ENCODE measurements around the gene CROCC2.

Gene CROCC2

DNA sequence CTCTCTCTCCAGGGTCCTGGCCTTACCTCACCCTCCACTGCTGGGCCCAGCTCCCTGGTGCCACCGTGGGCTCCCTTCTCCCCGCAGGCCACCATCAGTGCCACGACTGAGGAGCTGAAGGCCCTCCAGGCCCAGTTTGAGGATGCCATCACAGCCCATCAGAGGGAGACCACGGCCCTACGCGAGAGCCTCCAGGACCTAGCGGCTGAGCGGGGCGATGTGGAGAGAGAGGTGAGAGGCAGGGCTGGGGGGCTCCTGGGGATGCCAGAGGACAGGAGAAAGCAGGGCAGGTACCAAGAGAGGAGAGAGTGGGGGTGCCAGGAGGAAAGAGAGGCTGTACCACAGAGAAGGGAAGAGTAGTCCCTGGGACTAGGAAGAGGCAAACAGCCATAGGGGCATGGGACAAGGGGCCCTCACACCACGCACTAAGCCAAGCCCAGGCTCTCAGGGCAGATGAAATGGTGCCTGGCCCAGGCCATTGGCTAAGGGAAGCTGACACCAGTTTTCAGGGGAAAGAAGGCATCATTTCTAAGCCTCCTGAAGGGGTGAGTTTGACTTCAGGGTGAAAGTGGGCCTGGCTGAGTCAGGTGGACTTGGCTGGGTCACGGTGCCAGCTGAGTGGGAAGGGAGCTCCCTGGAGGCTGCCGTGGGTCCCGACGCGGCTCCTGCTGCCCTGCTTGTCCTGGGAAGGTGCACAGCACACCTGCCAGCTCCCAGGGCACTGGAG is 53.2 kb downstream of the CROCC2 start:
- Histone ChIP-seq H3K4me3 (ENCODE audit: low read depth in 1 of 2, low read length in 2 of 2) (no peak overlapping the region), H3K9ac (ENCODE audit: low read depth, low read length) (no peak overlapping the region), H3K9me3 (ENCODE audit: insufficient read depth, low read length, severe bottlenecking) (no peaks in the 10 kb centered on the region), H3K27me3 (ENCODE audit: insufficient read depth, low read length, poor library complexity) (peaks cover 14% of the 10 kb centered on the region), H3K27ac (ENCODE audit: low read length) (no peak overlapping the region), H3K4me1 (ENCODE audit: insufficient read depth, low read length) (no peaks in the 10 kb centered on the region), H3K4me2 (ENCODE audit: insufficient read depth, low read length) (no peak overlapping the region), H3K79me2 (ENCODE audit: insufficient read depth, low read length) (no peaks in the 10 kb centered on the region), H3K36me3 (ENCODE audit: insufficient read depth, low read length) (no peaks in the 10 kb centered on the region), H4K20me1 (ENCODE audit: insufficient read depth, low read length) (0 out of 2 replicates have a peak, but pooled peaks cover 5% of the 10 kb centered on the region), H2AFZ (ENCODE audit: low read depth, low read length) (no peak overlapping the region)
- ATAC-seq (ENCODE audit: insufficient read depth, low read depth) (no peak), DNase-seq (peak; percentile 2)
- TF ChIP-seq, protein P1, sequence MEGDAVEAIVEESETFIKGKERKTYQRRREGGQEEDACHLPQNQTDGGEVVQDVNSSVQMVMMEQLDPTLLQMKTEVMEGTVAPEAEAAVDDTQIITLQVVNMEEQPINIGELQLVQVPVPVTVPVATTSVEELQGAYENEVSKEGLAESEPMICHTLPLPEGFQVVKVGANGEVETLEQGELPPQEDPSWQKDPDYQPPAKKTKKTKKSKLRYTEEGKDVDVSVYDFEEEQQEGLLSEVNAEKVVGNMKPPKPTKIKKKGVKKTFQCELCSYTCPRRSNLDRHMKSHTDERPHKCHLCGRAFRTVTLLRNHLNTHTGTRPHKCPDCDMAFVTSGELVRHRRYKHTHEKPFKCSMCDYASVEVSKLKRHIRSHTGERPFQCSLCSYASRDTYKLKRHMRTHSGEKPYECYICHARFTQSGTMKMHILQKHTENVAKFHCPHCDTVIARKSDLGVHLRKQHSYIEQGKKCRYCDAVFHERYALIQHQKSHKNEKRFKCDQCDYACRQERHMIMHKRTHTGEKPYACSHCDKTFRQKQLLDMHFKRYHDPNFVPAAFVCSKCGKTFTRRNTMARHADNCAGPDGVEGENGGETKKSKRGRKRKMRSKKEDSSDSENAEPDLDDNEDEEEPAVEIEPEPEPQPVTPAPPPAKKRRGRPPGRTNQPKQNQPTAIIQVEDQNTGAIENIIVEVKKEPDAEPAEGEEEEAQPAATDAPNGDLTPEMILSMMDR (IDR thresholded peaks at IDR 0.05; ENCODE audit: borderline replicate concordance, extremely low read depth, low read length, poor library complexity, severe bottlenecking), result no peak
- TF ChIP-seq EZH2 (IDR thresholded peaks at IDR 0.05; ENCODE audit: borderline replicate concordance, low read depth, low read length, severe bottlenecking), result no peak

DNA sequence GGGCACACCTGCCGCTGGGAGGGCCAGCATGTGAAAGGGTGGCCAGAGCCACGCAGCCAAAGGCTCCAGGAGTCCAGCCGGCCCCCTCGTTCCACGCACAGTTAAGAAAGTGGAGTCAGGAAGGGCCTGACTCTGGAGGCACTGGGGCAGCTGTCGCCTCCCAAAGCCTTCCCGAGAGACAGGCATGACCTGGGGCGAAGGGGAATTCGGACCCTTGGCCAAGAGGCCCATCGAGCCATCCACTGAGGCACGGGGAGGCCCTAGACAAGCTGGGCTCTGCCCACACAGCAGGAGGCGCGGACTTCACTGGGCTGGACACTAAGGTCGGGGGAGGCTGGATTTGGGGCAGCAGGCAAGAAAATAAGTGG is 53.8 kb downstream of the CROCC2 start:
- TF ChIP-seq, protein P1 (IDR thresholded peaks at IDR 0.05; ENCODE audit: borderline replicate concordance, extremely low read depth, low read length, poor library complexity, severe bottlenecking), result no peak
- TF ChIP-seq EZH2 (IDR thresholded peaks at IDR 0.05; ENCODE audit: borderline replicate concordance, low read depth, low read length, severe bottlenecking), result no peak
- Histone ChIP-seq H3K4me1 (ENCODE audit: insufficient read depth, low read length) (no peaks in the 10 kb centered on the region), H3K36me3 (ENCODE audit: insufficient read depth, low read length) (no peaks in the 10 kb centered on the region), H4K20me1 (ENCODE audit: insufficient read depth, low read length) (no peaks in the 10 kb centered on the region), H3K4me2 (ENCODE audit: insufficient read depth, low read length) (no peak overlapping the region), H3K27ac (ENCODE audit: low read length) (no peak overlapping the region), H2AFZ (ENCODE audit: low read depth, low read length) (no peak overlapping the region), H3K27me3 (ENCODE audit: insufficient read depth, low read length, poor library complexity) (peaks cover 9% of the 10 kb centered on the region), H3K9ac (ENCODE audit: low read depth, low read length) (no peak overlapping the region), H3K79me2 (ENCODE audit: insufficient read depth, low read length) (no peaks in the 10 kb centered on the region), H3K9me3 (ENCODE audit: insufficient read depth, low read length, severe bottlenecking) (no peaks in the 10 kb centered on the region), H3K4me3 (ENCODE audit: low read depth in 1 of 2, low read length in 2 of 2) (no peak overlapping the region)
- DNase-seq (peak; percentile 0), ATAC-seq (ENCODE audit: insufficient read depth, low read depth) (no peak)

DNA sequence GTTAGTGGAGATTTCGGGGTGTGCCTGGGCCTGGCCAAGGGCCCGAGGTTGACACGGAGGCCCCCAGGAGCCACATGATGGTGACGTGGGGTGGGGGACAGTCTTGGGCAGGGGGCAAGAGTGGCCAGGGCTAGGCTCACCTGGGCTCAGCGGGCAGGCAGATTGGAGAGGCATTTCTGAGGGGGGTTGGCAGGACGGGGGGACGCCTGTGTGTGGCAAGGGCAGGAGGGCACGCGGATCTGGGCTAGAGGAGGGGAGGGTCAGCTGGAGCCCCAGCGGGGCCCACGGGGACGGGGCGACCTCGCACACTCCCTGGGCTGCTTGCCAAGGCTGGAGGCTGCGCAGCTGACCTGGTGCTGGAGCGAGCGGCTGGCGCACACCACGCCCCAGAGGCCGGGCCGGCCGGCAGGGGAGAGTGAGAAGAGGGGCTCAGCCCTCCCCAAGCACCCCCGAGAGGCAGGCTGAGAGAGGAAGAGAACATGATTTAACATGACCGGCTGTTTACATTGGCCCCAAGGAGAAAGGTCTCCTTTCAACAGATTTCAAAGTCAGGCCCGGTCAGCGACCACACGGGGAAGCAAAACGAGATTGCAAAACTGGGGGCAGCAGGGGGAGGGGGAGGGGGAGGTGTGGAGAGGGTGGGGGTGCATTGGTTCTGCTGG is 54.3 kb downstream of the CROCC2 start:
- H2AFZ ChIP-seq (ENCODE audit: low read depth, low read length), result no peak overlapping the region
- H3K27ac ChIP-seq (ENCODE audit: low read length), result no peak overlapping the region
- no peaks in the 10 kb centered on the region for H3K9me3 ChIP-seq (ENCODE audit: insufficient read depth, low read length, severe bottlenecking)
- no peaks in the 10 kb centered on the region for H3K4me1 ChIP-seq (ENCODE audit: insufficient read depth, low read length)
- H3K79me2 ChIP-seq (ENCODE audit: insufficient read depth, low read length), result no peaks in the 10 kb centered on the region
- H3K36me3 ChIP-seq (ENCODE audit: insufficient read depth, low read length), result no peaks in the 10 kb centered on the region
- no peak for TF ChIP-seq EZH2 (IDR thresholded peaks at IDR 0.05; ENCODE audit: borderline replicate concordance, low read depth, low read length, severe bottlenecking)
- TF ChIP-seq, protein P1 (IDR thresholded peaks at IDR 0.05; ENCODE audit: borderline replicate concordance, extremely low read depth, low read length, poor library complexity, severe bottlenecking), result no peak
- H4K20me1 ChIP-seq (ENCODE audit: insufficient read depth, low read length), result no peaks in the 10 kb centered on the region
- DNase-seq (peak; percentile 1), ATAC-seq (ENCODE audit: insufficient read depth, low read depth) (no peak)
- H3K4me3 ChIP-seq (ENCODE audit: low read depth in 1 of 2, low read length in 2 of 2), result no peak overlapping the region
- no peak overlapping the region for H3K4me2 ChIP-seq (ENCODE audit: insufficient read depth, low read length)
- peaks cover 4% of the 10 kb centered on the region for H3K27me3 ChIP-seq (ENCODE audit: insufficient read depth, low read length, poor library complexity)
- no peak overlapping the region for H3K9ac ChIP-seq (ENCODE audit: low read depth, low read length)

All from DND-41 (cell line).